Gastroesophageal sphincter (tissue), 4 donors: ENCODE measurements around the gene PRDM8. TPM values are rescaled to one million over a fixed set of nuclear protein-coding genes. Genes with fewer than 3 reads are reported as not detected.
"Not testable (repeated sequence)": the region's sequence is repeated elsewhere in the genome, so short reads cannot be mapped to it uniquely, and the experiment has no call there.

Experiments used
- ATAC-seq: fragments of 150-250 bp; one replicate; pipeline ENCODE4 v1.9.1; 2016; ENCODE audit warnings: mild to moderate bottlenecking, moderate library complexity
- H3K27ac ChIP-seq, 4 donors: fragments of 200-600 bp; sonication (generic) in 3 of 4; 1 replicate in 3 of 4; 2 replicates in 1 of 4; pipeline ENCODE4 v1.5.1; 2016 to 2019
- H3K27me3 ChIP-seq: fragments of 200-600 bp; sonication (generic); one replicate; pipeline ENCODE4 v1.5.1; 2019
- H3K36me3 ChIP-seq, 2 donors: fragments of 200-600 bp; sonication (generic); one replicate each; pipeline ENCODE4 v1.5.1; 2019; ENCODE audit warnings: control low read depth in 1 of 2
- H3K4me1 ChIP-seq, 3 donors: fragments of 200-600 bp; sonication (generic); 1 replicate in 2 of 3; 2 replicates in 1 of 3; pipeline ENCODE4 v1.5.1; 2016 to 2019; ENCODE audit warnings: control low read depth in 2 of 3
- H3K4me3 ChIP-seq, 2 donors: fragments of 200-600 bp; sonication (generic); one replicate each; pipeline ENCODE4 v1.5.1; 2019; ENCODE audit warnings: mild to moderate bottlenecking in 1 of 2, moderate library complexity in 1 of 2
- H3K9me3 ChIP-seq, 3 donors: fragments of 200-600 bp; sonication (generic); one replicate each; pipeline ENCODE4 v1.5.1; 2017 to 2019; ENCODE audit warnings: control low read depth in 2 of 3
- EP300 ChIP-seq: sonication (generic); formaldehyde crosslinking; IDR thresholded peaks from one replicate; pipeline ENCODE4 v1.6.1; 2017; ENCODE audit warnings: antibody characterized with exemption, mild to moderate bottlenecking
- POLR2A ChIP-seq, 2 donors: fragments of 450-650 bp; IDR thresholded peaks; one replicate each; pipeline ENCODE4 v1.6.1; 2017; ENCODE audit warnings: antibody characterized with exemption in 2 of 2, mild to moderate bottlenecking in 2 of 2, moderate library complexity in 1 of 2
- POLR2AphosphoS5 ChIP-seq: sonication (generic); formaldehyde crosslinking; IDR thresholded peaks from one replicate; pipeline ENCODE4 v1.6.1; 2017; ENCODE audit warnings: antibody characterized with exemption
- WGBS, 2 donors: methylation state at CpG; one replicate each; pipeline ENCODE4 v1.1.5; 2018; ENCODE audit warnings: low coverage in 1 of 2; 5-methylcytosine and 5-hydroxymethylcytosine counted together
- total RNA-seq, 4 donors: library from RNA; depleted of rRNA; stranded (reverse); fragments of >200 nt; gene quantifications; one replicate each; pipeline ENCODE4 v1.1.0, GENCODE V29; 2016
- TF ChIP-seq, protein P1 (sequence below), 4 experiments: fragments of 200-600 bp in 2 of 4; fragments of 450-650 bp in 2 of 4; sonication (generic) in 1 of 4; IDR thresholded peaks; one replicate each; pipeline ENCODE4 v1.5.1; 2017 to 2019; ENCODE audit warnings: antibody characterized with exemption in 4 of 4, mild to moderate bottlenecking in 2 of 4, moderate library complexity in 2 of 4

Gene PRDM8
- total RNA-seq, 4 donors from 2014 or later: 31.2 to 43.6 (median 36.9) TPM

DNA sequence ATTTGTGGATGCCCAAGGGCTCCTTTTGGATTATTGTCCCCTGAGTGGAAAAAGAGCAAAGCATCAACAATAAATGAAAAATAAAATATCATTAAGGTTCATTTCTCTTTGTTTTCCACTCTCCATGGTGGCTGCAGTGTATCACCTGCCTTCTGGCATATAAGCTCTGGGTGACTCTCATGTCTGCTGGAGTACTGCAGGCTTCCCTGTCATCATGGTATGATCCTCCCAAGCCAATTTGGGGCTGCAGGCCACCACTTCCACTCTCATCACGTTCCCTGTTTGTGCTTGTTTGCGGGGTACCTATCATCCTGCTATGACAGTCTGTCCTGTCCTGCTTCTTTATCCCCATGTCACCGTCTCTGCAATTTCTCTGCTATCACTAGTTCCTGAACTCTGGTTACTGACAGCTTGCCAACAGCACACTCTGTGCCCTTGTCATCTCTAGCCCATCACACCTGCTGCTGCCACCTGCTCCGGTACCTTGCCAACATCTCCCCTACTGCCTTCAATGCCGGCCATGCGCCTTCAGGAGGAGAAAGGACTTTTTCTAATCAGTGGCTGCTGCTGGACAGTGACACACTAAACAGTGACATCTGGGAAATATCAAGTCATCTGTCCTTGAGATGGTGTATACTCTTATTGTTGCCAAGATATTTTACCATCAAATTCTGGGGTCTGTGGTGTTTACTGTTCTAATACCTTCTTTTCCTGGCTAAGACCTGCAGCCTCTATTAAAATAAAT is 46.1 kb downstream of the PRDM8 start:
- H3K9me3 ChIP-seq: no peaks in the 10 kb centered on the region
- H3K4me1 ChIP-seq: no peaks in the 10 kb centered on the region
- WGBS, 2 donors: 63 to 74% methylated on average over 5 to 6 of the region's 6 CpGs
- ATAC-seq: no peak
- no peak overlapping the region for H3K4me3 ChIP-seq
- TF ChIP-seq, protein P1, sequence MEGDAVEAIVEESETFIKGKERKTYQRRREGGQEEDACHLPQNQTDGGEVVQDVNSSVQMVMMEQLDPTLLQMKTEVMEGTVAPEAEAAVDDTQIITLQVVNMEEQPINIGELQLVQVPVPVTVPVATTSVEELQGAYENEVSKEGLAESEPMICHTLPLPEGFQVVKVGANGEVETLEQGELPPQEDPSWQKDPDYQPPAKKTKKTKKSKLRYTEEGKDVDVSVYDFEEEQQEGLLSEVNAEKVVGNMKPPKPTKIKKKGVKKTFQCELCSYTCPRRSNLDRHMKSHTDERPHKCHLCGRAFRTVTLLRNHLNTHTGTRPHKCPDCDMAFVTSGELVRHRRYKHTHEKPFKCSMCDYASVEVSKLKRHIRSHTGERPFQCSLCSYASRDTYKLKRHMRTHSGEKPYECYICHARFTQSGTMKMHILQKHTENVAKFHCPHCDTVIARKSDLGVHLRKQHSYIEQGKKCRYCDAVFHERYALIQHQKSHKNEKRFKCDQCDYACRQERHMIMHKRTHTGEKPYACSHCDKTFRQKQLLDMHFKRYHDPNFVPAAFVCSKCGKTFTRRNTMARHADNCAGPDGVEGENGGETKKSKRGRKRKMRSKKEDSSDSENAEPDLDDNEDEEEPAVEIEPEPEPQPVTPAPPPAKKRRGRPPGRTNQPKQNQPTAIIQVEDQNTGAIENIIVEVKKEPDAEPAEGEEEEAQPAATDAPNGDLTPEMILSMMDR (IDR thresholded peaks at IDR 0.05): no peak
- no peak for TF ChIP-seq POLR2AphosphoS5
- no peak for TF ChIP-seq POLR2A (IDR thresholded peaks at IDR 0.05)
- TF ChIP-seq EP300: no peak
- no peak overlapping the region for H3K27ac ChIP-seq
- no peaks in the 10 kb centered on the region for H3K27me3 ChIP-seq
- no peaks in the 10 kb centered on the region for H3K36me3 ChIP-seq

DNA sequence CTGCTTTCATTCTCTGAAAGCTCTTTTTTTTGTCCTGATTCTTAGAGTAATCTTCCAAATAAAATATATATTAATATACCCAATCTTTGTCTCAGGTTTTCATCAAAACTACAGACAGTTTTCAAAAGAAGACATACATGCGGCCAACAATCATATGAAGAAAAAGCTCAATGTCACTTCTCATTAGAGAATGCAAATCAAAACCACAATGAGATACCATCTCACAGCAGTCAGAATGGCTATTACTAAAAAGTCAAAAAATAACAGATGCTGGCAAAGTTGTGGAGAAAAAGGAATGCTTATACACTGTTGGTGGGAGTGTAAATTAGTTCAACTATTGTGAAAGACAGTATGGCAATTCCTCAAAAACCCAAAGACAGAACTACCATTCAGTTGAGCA is 50.2 kb downstream of the PRDM8 start:
- H3K36me3 ChIP-seq, H3K4me1 ChIP-seq, ATAC-seq, H3K27me3 ChIP-seq, H3K9me3 ChIP-seq, H3K27ac ChIP-seq, H3K4me3 ChIP-seq: not testable (repeated sequence)
- 88% methylated on average over 1 of the region's 1 CpG; no CpG with 5 or more reads in 1 of the 2 donors for WGBS, 2 donors

DNA sequence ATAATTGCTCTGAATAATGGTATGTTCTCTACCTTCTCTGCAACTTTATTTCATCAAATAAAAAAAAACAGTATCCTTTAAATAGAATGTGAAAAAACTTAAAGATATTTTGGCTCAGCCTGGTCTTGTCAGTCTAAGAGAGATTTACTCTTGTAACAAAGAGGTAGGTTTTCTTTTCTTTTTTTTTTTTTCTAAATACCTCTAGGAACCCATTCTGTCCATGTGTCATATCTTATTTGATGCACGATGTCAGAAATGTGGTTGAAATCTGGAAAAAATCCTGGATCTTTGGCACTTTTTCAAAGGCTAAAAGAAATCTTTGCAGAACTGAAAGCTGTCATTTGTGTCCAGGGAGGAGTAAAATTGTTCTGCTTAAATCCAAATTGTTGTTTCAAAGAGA is 51.8 kb downstream of the PRDM8 start:
- Histone ChIP-seq H3K9me3 (no peaks in the 10 kb centered on the region), H3K36me3 (no peaks in the 10 kb centered on the region), H3K4me3 (no peak overlapping the region), H3K27me3 (no peaks in the 10 kb centered on the region), H3K4me1 (no peaks in the 10 kb centered on the region), H3K27ac (no peak overlapping the region)
- no peak for ATAC-seq
- TF ChIP-seq POLR2AphosphoS5: no peak
- TF ChIP-seq, protein P1 (IDR thresholded peaks at IDR 0.05): no peak
- TF ChIP-seq POLR2A (IDR thresholded peaks at IDR 0.05): no peak
- no peak for TF ChIP-seq EP300
- 40 to 71% methylated on average over 1 of the region's 1 CpG for WGBS, 2 donors

DNA sequence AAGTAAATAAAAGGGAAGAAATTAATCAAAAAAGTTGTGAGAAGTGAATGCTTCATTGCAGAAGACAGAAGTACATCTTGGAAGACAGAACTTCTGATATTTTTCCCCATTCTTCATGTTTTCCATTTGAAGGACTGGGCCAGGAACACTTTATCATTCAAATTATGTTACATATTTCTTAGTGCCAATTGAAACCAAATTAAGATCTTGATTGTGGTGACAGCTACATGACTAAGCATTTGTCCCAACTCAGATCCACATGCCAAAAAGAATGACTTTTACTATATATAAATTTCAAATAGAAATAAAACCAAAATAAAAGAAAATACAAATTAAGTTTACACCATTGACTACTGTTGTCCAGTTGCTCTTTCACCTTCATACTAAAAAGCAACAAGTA is 55.1 kb downstream of the PRDM8 start:
- ATAC-seq: no peak
- TF ChIP-seq POLR2A (IDR thresholded peaks at IDR 0.05): no peak
- no peak for TF ChIP-seq POLR2AphosphoS5
- Histone ChIP-seq H3K36me3 (no peaks in the 10 kb centered on the region), H3K9me3 (no peaks in the 10 kb centered on the region), H3K4me1 (no peaks in the 10 kb centered on the region), H3K27me3 (no peaks in the 10 kb centered on the region), H3K27ac (no peak overlapping the region), H3K4me3 (no peak overlapping the region)

DNA sequence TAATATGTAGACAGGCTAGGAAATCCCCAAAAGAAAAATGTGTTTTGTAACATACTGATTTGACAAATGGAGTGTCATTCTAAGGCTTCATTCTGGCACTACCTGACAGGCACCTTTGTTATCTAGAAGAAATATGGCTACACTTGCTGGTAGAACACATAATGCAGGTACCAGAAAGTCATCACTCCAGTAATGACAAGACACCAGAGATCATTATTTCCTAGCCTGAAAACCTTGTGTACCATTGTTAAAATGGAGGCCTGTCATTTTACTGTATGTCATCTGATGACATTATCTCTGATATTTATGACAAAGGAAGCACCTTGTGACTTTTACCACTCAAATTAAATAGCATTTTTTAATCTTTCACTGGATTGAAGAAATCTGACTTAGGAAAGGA is 55.6 kb downstream of the PRDM8 start:
- ATAC-seq: no peak
- Histone ChIP-seq H3K4me3 (no peak overlapping the region), H3K27me3 (no peaks in the 10 kb centered on the region)

DNA sequence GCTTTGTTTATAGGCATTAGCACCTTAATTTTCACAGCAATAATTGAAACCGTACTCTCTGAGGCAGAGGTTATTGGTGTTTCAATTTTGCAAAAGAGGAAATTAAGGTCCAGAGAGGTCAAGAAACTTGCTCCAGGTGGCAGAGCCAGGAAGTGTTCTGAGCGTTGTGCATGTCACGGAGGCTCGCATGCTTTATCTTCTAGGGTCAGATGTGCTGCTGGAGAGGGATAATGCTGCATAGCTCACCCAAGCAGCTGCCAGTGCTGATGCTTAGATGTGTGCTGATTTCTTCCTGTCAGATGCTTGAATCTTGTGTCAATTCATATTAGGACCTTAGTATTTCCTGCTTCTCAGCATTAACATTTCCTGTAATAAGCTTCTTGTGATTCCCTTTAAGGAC is 56.2 kb downstream of the PRDM8 start:
- TF ChIP-seq EP300 (no peak), POLR2AphosphoS5 (no peak), POLR2A (IDR thresholded peaks at IDR 0.05) (no peak)
- TF ChIP-seq, protein P1 (IDR thresholded peaks at IDR 0.05): no peak
- H3K4me1 ChIP-seq: no peaks in the 10 kb centered on the region
- H3K9me3 ChIP-seq: no peaks in the 10 kb centered on the region
- H3K27me3 ChIP-seq: no peaks in the 10 kb centered on the region
- 63 to 79% methylated on average over 3 to 4 of the region's 4 CpGs for WGBS, 2 donors
- H3K36me3 ChIP-seq: no peaks in the 10 kb centered on the region
- H3K4me3 ChIP-seq: no peak overlapping the region
- ATAC-seq: no peak
- no peak overlapping the region for H3K27ac ChIP-seq

More for the DNA sequence above, 55.6 kb downstream of the PRDM8 start:
- TF ChIP-seq EP300 (no peak), POLR2A (IDR thresholded peaks at IDR 0.05) (no peak), POLR2AphosphoS5 (no peak)
- TF ChIP-seq, protein P1 (IDR thresholded peaks at IDR 0.05): no peak
- Histone ChIP-seq H3K27ac (no peak overlapping the region), H3K36me3 (no peaks in the 10 kb centered on the region), H3K9me3 (no peaks in the 10 kb centered on the region), H3K4me1 (no peaks in the 10 kb centered on the region)
